Measurements from ENCODE around the gene FAIM2. TPM values are rescaled to one million over a fixed set of nuclear protein-coding genes. Genes with fewer than 3 reads are reported as not detected.

Gene FAIM2
- total and polyA plus RNA-seq, 2 experiments from 2014 or later, result 0.86 to 4.6 TPM

- Histone ChIP-seq H3K4me2 (ENCODE audit: unreplicated experiment) (no peak overlapping the region), H2AFZ (no peak overlapping the region), H4K20me1 (ENCODE audit: insufficient read depth) (no peaks in the 10 kb centered on the region), H3K9ac (no peak overlapping the region), H3K27me3 (replicated peaks; ENCODE audit: insufficient read depth) (no peaks in the 10 kb centered on the region), H3K36me3 (ENCODE audit: low read depth) (no peaks in the 10 kb centered on the region), H3K79me2 (ENCODE audit: insufficient read depth) (no peaks in the 10 kb centered on the region), H3K4me3 (no peak overlapping the region), H3K27ac (no peak overlapping the region), H3K4me1 (ENCODE audit: insufficient read depth) (no peaks in the 10 kb centered on the region), H3F3A (ENCODE audit: insufficient read depth) (no peaks in the 10 kb centered on the region), H3K9me3 (ENCODE audit: low read depth) (no peaks in the 10 kb centered on the region), H3K9me2 (ENCODE audit: insufficient read depth) (no peaks in the 10 kb centered on the region)
- 89 to 97% methylated on average over 3 of the region's 3 CpGs for WGBS, 2 experiments (ENCODE audit: low coverage in 1 of 2, low lambda C conversion rate in 2 of 2, missing lambda C conversion rate in 2 of 2)
- no peak for DNase-seq
- TF ChIP-seq EZH2 (IDR thresholded peaks at IDR 0.05; ENCODE audit: insufficient read depth, poor library complexity, severe bottlenecking) (no peak), EZH2phosphoT487 (IDR thresholded peaks at IDR 0.05; ENCODE audit: insufficient read depth, low read depth) (no peak)
- in situ Hi-C loops (cut with MboI), result no loop called here
These were observed 41.0 kb upstream of the FAIM2 start for GRCh38 chr12:49944718-49945117.

DNA sequence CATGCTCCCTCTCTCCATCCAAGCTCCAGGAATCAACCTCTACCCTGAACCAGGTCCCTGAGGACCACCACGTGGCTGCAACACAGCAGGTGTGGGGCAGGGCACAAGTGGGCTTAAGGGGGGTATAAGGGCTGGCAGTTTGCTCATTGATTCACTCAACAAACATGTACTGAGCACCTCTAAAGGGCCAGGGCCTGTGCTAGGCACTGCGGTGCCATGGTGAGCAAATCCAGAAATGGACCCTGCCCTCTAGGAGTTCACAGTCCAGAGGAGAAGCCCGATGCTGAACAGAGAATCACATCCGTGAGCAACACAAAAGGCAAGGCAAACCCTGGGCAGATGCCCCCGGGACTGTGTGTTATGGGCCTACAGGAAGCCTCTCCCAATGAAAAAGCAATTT lies 40.3 kb upstream of the FAIM2 start:
- H3K9ac ChIP-seq, result no peak overlapping the region

DNA sequence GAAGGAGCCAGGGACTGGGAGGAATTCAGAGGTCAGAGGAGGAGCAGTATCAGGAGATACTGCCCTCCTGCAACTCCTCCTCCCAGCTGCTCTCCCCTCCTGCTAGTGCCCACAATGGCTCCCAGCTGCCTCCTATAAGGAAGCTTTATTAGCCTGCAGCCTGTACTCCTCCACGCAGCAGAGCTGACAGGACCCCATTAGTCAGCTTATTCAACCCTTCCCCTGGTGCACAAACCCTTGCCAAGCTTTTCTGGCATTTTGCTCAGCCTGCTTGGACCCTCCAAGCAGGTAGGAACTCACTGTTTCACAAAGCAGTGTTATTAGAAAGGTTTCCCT lies 39.9 kb upstream of the FAIM2 start:
- WGBS, 2 experiments (ENCODE audit: low coverage in 1 of 2, low lambda C conversion rate in 2 of 2, missing lambda C conversion rate in 2 of 2), result 100% methylated on average over 1 of the region's 1 CpG
- H4K20me1 ChIP-seq (ENCODE audit: insufficient read depth), result no peaks in the 10 kb centered on the region
- H3K27me3 ChIP-seq (replicated peaks; ENCODE audit: insufficient read depth), result no peaks in the 10 kb centered on the region
- no peaks in the 10 kb centered on the region for H3F3A ChIP-seq (ENCODE audit: insufficient read depth)
- no peak overlapping the region for H3K4me2 ChIP-seq (ENCODE audit: unreplicated experiment)
- in situ Hi-C loops (cut with MboI), result no loop called here
- no peak overlapping the region for H3K4me3 ChIP-seq
- H3K79me2 ChIP-seq (ENCODE audit: insufficient read depth), result no peaks in the 10 kb centered on the region
- H3K9me2 ChIP-seq (ENCODE audit: insufficient read depth), result no peaks in the 10 kb centered on the region
- H3K36me3 ChIP-seq (ENCODE audit: low read depth), result no peaks in the 10 kb centered on the region
- no peak for DNase-seq
- no peaks in the 10 kb centered on the region for H3K4me1 ChIP-seq (ENCODE audit: insufficient read depth)
- H3K9ac ChIP-seq, result no peak overlapping the region
- TF ChIP-seq EZH2 (IDR thresholded peaks at IDR 0.05; ENCODE audit: insufficient read depth, poor library complexity, severe bottlenecking), result no peak
- TF ChIP-seq EZH2phosphoT487 (IDR thresholded peaks at IDR 0.05; ENCODE audit: insufficient read depth, low read depth), result no peak
- no peak overlapping the region for H3K27ac ChIP-seq
- no peak overlapping the region for H2AFZ ChIP-seq
- H3K9me3 ChIP-seq (ENCODE audit: low read depth), result no peaks in the 10 kb centered on the region

More for the DNA sequence above, 40.3 kb upstream of the FAIM2 start:
- H3K27ac ChIP-seq, result no peak overlapping the region
- no peaks in the 10 kb centered on the region for H3K4me1 ChIP-seq (ENCODE audit: insufficient read depth)
- no peak for DNase-seq
- H3K4me3 ChIP-seq, result no peak overlapping the region
- no peaks in the 10 kb centered on the region for H4K20me1 ChIP-seq (ENCODE audit: insufficient read depth)
- H2AFZ ChIP-seq, result no peak overlapping the region
- in situ Hi-C loops (cut with MboI), result no loop called here
- no peak overlapping the region for H3K4me2 ChIP-seq (ENCODE audit: unreplicated experiment)
- H3K9me2 ChIP-seq (ENCODE audit: insufficient read depth), result no peaks in the 10 kb centered on the region
- H3F3A ChIP-seq (ENCODE audit: insufficient read depth), result no peaks in the 10 kb centered on the region
- TF ChIP-seq EZH2 (IDR thresholded peaks at IDR 0.05; ENCODE audit: insufficient read depth, poor library complexity, severe bottlenecking) (no peak), EZH2phosphoT487 (IDR thresholded peaks at IDR 0.05; ENCODE audit: insufficient read depth, low read depth) (no peak)
- no peaks in the 10 kb centered on the region for H3K9me3 ChIP-seq (ENCODE audit: low read depth)
- 92 to 93% methylated on average over 5 of the region's 5 CpGs for WGBS, 2 experiments (ENCODE audit: low coverage in 1 of 2, low lambda C conversion rate in 2 of 2, missing lambda C conversion rate in 2 of 2)
- H3K36me3 ChIP-seq (ENCODE audit: low read depth), result no peaks in the 10 kb centered on the region
- H3K79me2 ChIP-seq (ENCODE audit: insufficient read depth), result no peaks in the 10 kb centered on the region
- no peaks in the 10 kb centered on the region for H3K27me3 ChIP-seq (replicated peaks; ENCODE audit: insufficient read depth)

DNA sequence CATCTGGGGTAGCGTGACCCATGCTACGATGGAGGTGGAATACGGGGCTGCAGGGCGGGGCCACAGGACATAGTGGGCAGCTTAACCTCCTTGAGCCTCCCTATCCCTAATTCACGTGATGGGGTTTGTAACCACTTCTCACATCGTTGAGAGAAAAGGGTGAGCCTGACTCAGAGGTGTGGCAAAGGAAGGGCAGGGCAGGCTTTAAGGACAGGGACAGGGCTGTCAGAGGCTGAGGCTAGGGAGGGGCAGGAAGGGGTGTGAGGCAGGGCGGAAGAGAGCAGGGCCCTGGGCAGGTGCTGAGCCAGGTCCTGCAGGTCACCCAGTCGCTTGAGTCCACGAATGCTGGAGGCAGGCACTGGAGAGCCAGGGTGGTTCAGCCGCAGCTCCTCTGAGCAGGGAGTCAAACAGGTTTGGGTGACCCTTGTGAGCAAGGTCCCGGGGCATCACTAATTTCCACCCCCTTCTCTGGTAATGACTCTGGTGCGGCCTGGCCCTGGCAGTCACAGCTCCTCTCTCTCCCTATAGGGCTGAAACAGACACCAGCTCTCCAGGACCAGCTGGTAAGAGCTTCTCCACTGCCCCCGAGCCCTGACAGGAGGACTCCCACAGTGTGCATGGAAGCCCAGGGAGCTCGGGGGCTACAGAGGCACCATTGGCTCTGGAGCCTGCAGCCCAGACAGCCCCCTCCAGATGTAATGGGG lies 39.4 kb upstream of the FAIM2 start:
- H4K20me1 ChIP-seq (ENCODE audit: insufficient read depth), result no peaks in the 10 kb centered on the region
- H3K4me2 ChIP-seq (ENCODE audit: unreplicated experiment), result no peak overlapping the region
- H3K27ac ChIP-seq, result no peak overlapping the region
- H2AFZ ChIP-seq, result no peak overlapping the region
- in situ Hi-C loops (cut with MboI), result no loop called here
- H3K4me1 ChIP-seq (ENCODE audit: insufficient read depth), result no peaks in the 10 kb centered on the region
- no peaks in the 10 kb centered on the region for H3K9me2 ChIP-seq (ENCODE audit: insufficient read depth)
- H3K79me2 ChIP-seq (ENCODE audit: insufficient read depth), result no peaks in the 10 kb centered on the region
- H3K27me3 ChIP-seq (replicated peaks; ENCODE audit: insufficient read depth), result no peaks in the 10 kb centered on the region
- no peak for DNase-seq
- 92 to 95% methylated on average over 14 of the region's 14 CpGs for WGBS, 2 experiments (ENCODE audit: low coverage in 1 of 2, low lambda C conversion rate in 2 of 2, missing lambda C conversion rate in 2 of 2)
- no peak for TF ChIP-seq EZH2phosphoT487 (IDR thresholded peaks at IDR 0.05; ENCODE audit: insufficient read depth, low read depth)
- no peak for TF ChIP-seq EZH2 (IDR thresholded peaks at IDR 0.05; ENCODE audit: insufficient read depth, poor library complexity, severe bottlenecking)
- H3K36me3 ChIP-seq (ENCODE audit: low read depth), result no peaks in the 10 kb centered on the region
- H3F3A ChIP-seq (ENCODE audit: insufficient read depth), result no peaks in the 10 kb centered on the region
- no peak overlapping the region for H3K9ac ChIP-seq
- no peak overlapping the region for H3K4me3 ChIP-seq
- no peaks in the 10 kb centered on the region for H3K9me3 ChIP-seq (ENCODE audit: low read depth)

- Histone ChIP-seq H3K36me3 (ENCODE audit: low read depth) (no peaks in the 10 kb centered on the region), H3K9ac (no peak overlapping the region), H2AFZ (no peak overlapping the region), H3K27ac (no peak overlapping the region), H3K4me3 (no peak overlapping the region), H3K79me2 (ENCODE audit: insufficient read depth) (no peaks in the 10 kb centered on the region), H3K4me2 (ENCODE audit: unreplicated experiment) (no peak overlapping the region), H3F3A (ENCODE audit: insufficient read depth) (no peaks in the 10 kb centered on the region), H3K4me1 (ENCODE audit: insufficient read depth) (no peaks in the 10 kb centered on the region), H4K20me1 (ENCODE audit: insufficient read depth) (no peaks in the 10 kb centered on the region), H3K27me3 (replicated peaks; ENCODE audit: insufficient read depth) (no peaks in the 10 kb centered on the region), H3K9me2 (ENCODE audit: insufficient read depth) (no peaks in the 10 kb centered on the region), H3K9me3 (ENCODE audit: low read depth) (no peaks in the 10 kb centered on the region)
- no peak for TF ChIP-seq EZH2phosphoT487 (IDR thresholded peaks at IDR 0.05; ENCODE audit: insufficient read depth, low read depth)
- no peak for TF ChIP-seq EZH2 (IDR thresholded peaks at IDR 0.05; ENCODE audit: insufficient read depth, poor library complexity, severe bottlenecking)
- no peak for DNase-seq
- WGBS, 2 experiments (ENCODE audit: low coverage in 1 of 2, low lambda C conversion rate in 2 of 2, missing lambda C conversion rate in 2 of 2), result 88 to 94% methylated on average over 3 of the region's 3 CpGs
- in situ Hi-C loops (cut with MboI), result no loop called here
These were observed 38.8 kb upstream of the FAIM2 start for GRCh38 chr12:49942512-49942893.

All from GM23248 (cell line).